Prostate gland (tissue), 2 donors: ENCODE data around the gene KLF15. TPM values are rescaled to one million over a fixed set of nuclear protein-coding genes. Genes with fewer than 3 reads are reported as not detected.
"Not testable (repeated sequence)": the region's sequence is repeated elsewhere in the genome, so short reads cannot be mapped to it uniquely, and the experiment has no call there.

ENCODE experiments used
- DNase-seq: peaks from one replicate; pipeline ENCODE4 v3.0.0-alpha.2; 2019; ENCODE audit warnings: low spot score
- H3K27ac ChIP-seq, 2 donors: fragments of 200-600 bp; sonication (generic); 2 replicates each; pipeline ENCODE4 v1.5.1; 2017 to 2019
- H3K27me3 ChIP-seq: fragments of 200-600 bp; sonication (generic); replicated peaks from 2 replicates; pipeline ENCODE4 v1.5.1; 2019; ENCODE audit not compliant: insufficient read depth
- H3K36me3 ChIP-seq, 2 donors: fragments of 200-600 bp; sonication (generic); 1 replicate in 1 of 2; 2 replicates in 1 of 2; pipeline versions ENCODE4 v1.5.1 to v1.8.1; 2017 to 2019
- H3K4me1 ChIP-seq: fragments of 200-600 bp; sonication (generic); replicated peaks from 2 replicates; pipeline ENCODE4 v1.5.1; 2019
- H3K4me3 ChIP-seq, 2 donors: fragments of 200-600 bp; sonication (generic); 2 replicates each; pipeline ENCODE4 v1.5.1; 2017 to 2019
- H3K9me3 ChIP-seq: fragments of 200-600 bp; sonication (generic); 2 replicates; pipeline ENCODE4 v1.5.1; 2017
- CTCF ChIP-seq, 4 experiments: fragments of 200-600 bp in 2 of 4; fragments of 450-650 bp in 2 of 4; sonication (generic) in 2 of 4; IDR thresholded peaks; 1 replicate in 3 of 4; 2 replicates in 1 of 4; pipeline ENCODE4 v1.5.1; 2016 to 2019; ENCODE audit warnings: antibody characterized with exemption in 4 of 4, mild to moderate bottlenecking in 2 of 4, moderate library complexity in 2 of 4
- POLR2A ChIP-seq: fragments of 450-650 bp; IDR thresholded peaks from one replicate; pipeline ENCODE4 v1.6.1; 2016; ENCODE audit warnings: antibody characterized with exemption, mild to moderate bottlenecking
- POLR2AphosphoS5 ChIP-seq: sonication (generic); formaldehyde crosslinking; IDR thresholded peaks from one replicate; pipeline ENCODE4 v1.6.1; 2017; ENCODE audit warnings: antibody characterized with exemption
- WGBS: methylation state at CpG from one replicate; pipeline ENCODE4 v1.1.5; 2018; 5-methylcytosine and 5-hydroxymethylcytosine counted together
- intact Hi-C: fragments of 100-400 bp; cut with DNase I; formaldehyde crosslinking; loops from one replicate; pipeline ENCODE4 v1.14.2; 2022
- total RNA-seq, 2 donors: library from RNA; depleted of rRNA; stranded (reverse); fragments of >200 nt; gene quantifications; one replicate each; pipeline ENCODE4 v1.1.0, GENCODE V29; 2016

KLF15 gene
- total RNA-seq, 2 donors from 2014 or later = 52.7 to 72.6 TPM

GRCh38 chr3:126340081-126340511 lies 17.1 kb downstream of the KLF15 start:
- no peak for DNase-seq

GRCh38 chr3:126339466-126339865 lies 17.7 kb downstream of the KLF15 start:
- 90% methylated on average over 4 of the region's 4 CpGs for WGBS
- intact Hi-C loops = no loop called here
- no peak for DNase-seq

More at GRCh38 chr3:126340081-126340511, 17.1 kb downstream of the KLF15 start:
- no peak overlapping the region for H3K4me3 ChIP-seq
- intact Hi-C loops = no loop called here
- H3K9me3 ChIP-seq = no peaks in the 10 kb centered on the region
- no peaks in the 10 kb centered on the region for H3K4me1 ChIP-seq
- no peaks in the 10 kb centered on the region for H3K27me3 ChIP-seq
- TF ChIP-seq CTCF (IDR thresholded peaks at IDR 0.05) (no peak), POLR2AphosphoS5 (no peak), POLR2A (no peak)
- no peak overlapping the region for H3K27ac ChIP-seq
- WGBS = 78% methylated on average over 4 of the region's 4 CpGs
- no peaks in the 10 kb centered on the region for H3K36me3 ChIP-seq

GRCh38 chr3:126338790-126339288 lies 18.4 kb downstream of the KLF15 start:
- no peaks in the 10 kb centered on the region for H3K4me1 ChIP-seq
- no peak overlapping the region for H3K27ac ChIP-seq

More at GRCh38 chr3:126339466-126339865, 17.7 kb downstream of the KLF15 start:
- no peak for TF ChIP-seq POLR2AphosphoS5
- no peak for TF ChIP-seq POLR2A
- no peak for TF ChIP-seq CTCF (IDR thresholded peaks at IDR 0.05)
- Histone ChIP-seq H3K4me3 (no peak overlapping the region), H3K36me3 (no peaks in the 10 kb centered on the region), H3K27me3 (no peaks in the 10 kb centered on the region), H3K27ac (no peak overlapping the region), H3K4me1 (no peaks in the 10 kb centered on the region), H3K9me3 (no peaks in the 10 kb centered on the region)

GRCh38 chr3:126337980-126338651 lies 19.1 kb downstream of the KLF15 start:
- H3K4me3 ChIP-seq = no peak overlapping the region
- no peaks in the 10 kb centered on the region for H3K4me1 ChIP-seq
- no peak overlapping the region for H3K27ac ChIP-seq
- DNase-seq = no peak
- H3K36me3 ChIP-seq = no peaks in the 10 kb centered on the region
- H3K27me3 ChIP-seq = no peaks in the 10 kb centered on the region
- TF ChIP-seq POLR2A (no peak), CTCF (IDR thresholded peaks at IDR 0.05) (no peak), POLR2AphosphoS5 (no peak)
- H3K9me3 ChIP-seq = no peaks in the 10 kb centered on the region
- WGBS = 76% methylated on average over 11 of the region's 11 CpGs
- intact Hi-C loops = no loop called here

More at GRCh38 chr3:126338790-126339288, 18.4 kb downstream of the KLF15 start:
- H3K36me3 ChIP-seq = no peaks in the 10 kb centered on the region
- no peak for DNase-seq
- H3K9me3 ChIP-seq = no peaks in the 10 kb centered on the region
- WGBS = 34% methylated on average over 15 of the region's 15 CpGs
- no peak overlapping the region for H3K4me3 ChIP-seq
- intact Hi-C loops = no loop called here
- no peak for TF ChIP-seq CTCF (IDR thresholded peaks at IDR 0.05)
- TF ChIP-seq POLR2AphosphoS5 = no peak
- TF ChIP-seq POLR2A = no peak
- no peaks in the 10 kb centered on the region for H3K27me3 ChIP-seq

- intact Hi-C loops, DNase-seq, H3K27me3 ChIP-seq, H3K27ac ChIP-seq, H3K9me3 ChIP-seq, H3K4me3 ChIP-seq, H3K36me3 ChIP-seq, H3K4me1 ChIP-seq: not testable (repeated sequence)
- WGBS = 38% methylated on average over 14 of the region's 15 CpGs
Observed at GRCh38 chr3:126331812-126332336, 25.3 kb downstream of the KLF15 start.
